A549 (cell line): ENCODE measurements around the gene ARHGEF11. TPM values are rescaled to one million over a fixed set of nuclear protein-coding genes. Genes with fewer than 3 reads are reported as not detected.
A peak's percentile ranks its signal among the peaks of the same experiment; 100 is the strongest.

Experiments used
- ATAC-seq, 2 experiments: fragments of 200-7000 bp in 1 of 2; fragments of >200 bp in 1 of 2; cut with Nextera tagmentation in 1 of 2; cut with Tn5 transposase in 1 of 2; 3 replicates each; pipeline versions ENCODE4 v1.8.0 to v1.9.1; 2018 to 2020; ENCODE audit warnings: mild to moderate bottlenecking in 1 of 2, moderate library complexity in 1 of 2
- CTCF ChIA-PET: fragments of 300-600 bp; sonication (Branson Sonifier 250); formaldehyde crosslinking; extraction: SDS; loops from one replicate; lab custom pipeline; 2021; ENCODE audit warnings: antibody characterized with exemption, inconsistent platforms; lab: Yijun Ruan, JAX
- POLR2A ChIA-PET: fragments of 350-600 bp; formaldehyde crosslinking; extraction: SDS; loops from one replicate; lab custom pipeline; 2021; ENCODE audit warnings: antibody characterized with exemption, inconsistent platforms; lab: Yijun Ruan, JAX
- DNase-seq, 2 experiments: peaks; one replicate each; pipeline versions ENCODE4 v3.0.0 to v3.0.0-alpha.2; 2011 to 2016; ENCODE audit warnings: low read depth in 1 of 2, low spot score in 1 of 2
- FAIRE-seq: peaks from 2 replicates; lab custom pipeline; 2011; peaks lifted over from hg19 to GRCh38; lab: Jason Lieb, UNC
- H3K27ac ChIP-seq, 2 experiments: fragments of >200 bp; sonication (Bioruptor Twin); formaldehyde crosslinking; 3 replicates each; pipeline ENCODE4 v1.5.1; 2016 to 2017
- H3K4me1 ChIP-seq: fragments of >200 bp; sonication (Bioruptor Twin); formaldehyde crosslinking; 3 replicates; pipeline ENCODE4 v1.6.1; 2016
- H3K4me2 ChIP-seq: fragments of >200 bp; sonication (Bioruptor Twin); formaldehyde crosslinking; 3 replicates; pipeline ENCODE4 v1.6.1; 2016
- H3K4me3 ChIP-seq: fragments of >200 bp; sonication (Bioruptor Twin); formaldehyde crosslinking; 3 replicates; pipeline ENCODE4 v1.5.1; 2016
- H3K9me3 ChIP-seq: fragments of >200 bp; sonication (Bioruptor Twin); formaldehyde crosslinking; 3 replicates; pipeline ENCODE4 v1.6.1; 2016
- BHLHE40 ChIP-seq: IDR thresholded peaks from 2 replicates; pipeline ENCODE4 v1.6.1; 2012; ENCODE audit warnings: low read depth, low read length, inconsistent platforms
- CBX2 ChIP-seq: fragments of 200-600 bp; sonication (generic); IDR thresholded peaks from 2 replicates; pipeline ENCODE4 v1.6.1; 2016; ENCODE audit warnings: low read depth, mild to moderate bottlenecking, borderline replicate concordance
- CEBPB ChIP-seq, 2 experiments: fragments of >200 bp in 1 of 2; sonication (Bioruptor Twin) in 1 of 2; formaldehyde crosslinking in 1 of 2; IDR thresholded peaks; 2 replicates each; pipeline ENCODE4 v1.6.1; 2012 to 2016
- CHD2 ChIP-seq: fragments of 150-350 bp; IDR thresholded peaks from 2 replicates; pipeline ENCODE4 v1.6.1; 2014; ENCODE audit warnings: low read length; ENCODE audit not compliant: partially characterized antibody
- EHMT2 ChIP-seq: fragments of 200-600 bp; sonication (generic); IDR thresholded peaks from 2 replicates; pipeline ENCODE4 v1.6.1; 2016; ENCODE audit warnings: antibody characterized with exemption, low read depth, mild to moderate bottlenecking, moderate library complexity
- ESRRA ChIP-seq: fragments of 150-350 bp; IDR thresholded peaks from 2 replicates; pipeline ENCODE4 v1.6.1; 2014; ENCODE audit warnings: mild to moderate bottlenecking, low read length, borderline replicate concordance
- HEYL ChIP-seq: fragments of 250-450 bp; sonication (Bioruptor Pico); IDR thresholded peaks from 2 replicates; pipeline ENCODE4 v1.8.0; 2021; ENCODE audit warnings: mild to moderate bottlenecking, moderate library complexity
- HOXB13 ChIP-seq: fragments of 250-450 bp; sonication (Bioruptor Pico); IDR thresholded peaks from 2 replicates; pipeline ENCODE4 v1.5.0; 2020; ENCODE audit warnings: low read depth, mild to moderate bottlenecking, moderate library complexity
- KDM5A ChIP-seq: fragments of 200-600 bp; sonication (generic); IDR thresholded peaks from 2 replicates; pipeline ENCODE4 v1.6.1; 2016; ENCODE audit warnings: antibody characterized with exemption, mild to moderate bottlenecking
- MYC ChIP-seq: IDR thresholded peaks from 2 replicates; pipeline ENCODE4 v1.6.1; 2012; ENCODE audit warnings: mild to moderate bottlenecking, inconsistent platforms, low read length, improper control_type of control experiment, borderline replicate concordance
- POLR2AphosphoS2 ChIP-seq: conservative IDR thresholded peaks from 2 replicates; pipeline ENCODE4 v1.6.1; 2012; ENCODE audit warnings: low read length, improper control_type of control experiment, inconsistent platforms
- RFX5 ChIP-seq: fragments of 450-650 bp; IDR thresholded peaks from 2 replicates; pipeline ENCODE4 v1.7.1; 2014; ENCODE audit warnings: antibody characterized with exemption, mild to moderate bottlenecking, moderate library complexity
- ZSCAN20 ChIP-seq: fragments of 250-450 bp; sonication (Bioruptor Pico); IDR thresholded peaks from 2 replicates; pipeline ENCODE4 v1.8.0; 2022; ENCODE audit warnings: mild to moderate bottlenecking, moderate library complexity
- WGBS: methylation state at CpG from one replicate; pipeline ENCODE4 v1.1.6; 2017; ENCODE audit errors: missing lambda C conversion rate; 5-methylcytosine and 5-hydroxymethylcytosine counted together
- polyA plus RNA-seq, 4 experiments: library from polyadenylated mRNA; depleted of rRNA in 3 of 4; stranded (reverse); fragments of >200 nt; fragmentation: RNase III in 1 of 4; extraction: RNeasy Plus Mini Kit Qiagen cat#74134 plus additional on column Dnase treatment in 1 of 4; gene quantifications; 2 replicates in 3 of 4; 3 replicates in 1 of 4; pipeline ENCODE4 v1.2.3, GENCODE V29; 2011 to 2017
- TF ChIP-seq, protein P1 (sequence below): IDR thresholded peaks from 2 replicates; pipeline ENCODE4 v1.6.1; 2012
- TF ChIP-seq, protein P2 (sequence below): IDR thresholded peaks from 2 replicates; pipeline ENCODE4 v1.6.1; 2012
- TF ChIP-seq, protein P3 (sequence below): fragments of 200-600 bp; sonication (generic); IDR thresholded peaks from 2 replicates; pipeline ENCODE4 v1.6.1; 2016; ENCODE audit warnings: antibody characterized with exemption, mild to moderate bottlenecking, moderate library complexity
- TF ChIP-seq, protein P4 (sequence below): IDR thresholded peaks from 2 replicates; pipeline ENCODE4 v1.6.1; 2012; ENCODE audit warnings: low read depth, borderline replicate concordance
- TF ChIP-seq, protein P5 (sequence below): fragments of >200 bp; sonication (Bioruptor Twin); formaldehyde crosslinking; IDR thresholded peaks from 3 replicates; pipeline ENCODE4 v1.5.1; 2016
- TF ChIP-seq, protein P6 (sequence below): fragments of 450-650 bp; IDR thresholded peaks from 2 replicates; pipeline ENCODE4 v1.6.1; 2014; ENCODE audit warnings: antibody characterized with exemption

The ARHGEF11 gene
- polyA plus RNA-seq, 2 of the 4 experiments (the other 2 are of a cell fraction), result 15.7 to 17.1 TPM

DNA sequence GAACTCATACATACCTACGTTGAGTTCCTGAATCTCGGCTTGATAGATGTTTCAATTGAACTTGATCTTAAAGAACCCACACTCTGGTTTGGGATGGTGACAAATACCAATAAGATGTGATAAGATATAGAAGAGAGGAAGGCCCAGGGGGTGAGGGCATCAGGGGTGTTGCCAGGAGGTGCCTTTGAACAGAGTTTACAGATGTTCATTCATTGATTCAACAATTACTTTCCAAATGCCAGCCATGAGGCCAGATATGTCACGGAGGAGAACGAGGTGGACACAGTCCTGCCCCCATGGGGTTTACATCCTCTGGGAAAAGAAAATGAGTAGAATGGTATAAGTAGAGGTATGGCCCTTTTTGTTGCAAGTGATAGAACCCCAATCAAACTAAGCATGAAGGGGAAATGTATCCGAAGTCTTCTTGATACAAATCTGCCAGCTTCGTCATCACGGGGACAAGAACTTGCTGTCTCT lies 124.5 kb downstream of the ARHGEF11 start:
- ATAC-seq (no peak), FAIRE-seq (no peak), DNase-seq (no peak)
- CTCF ChIA-PET, result interaction anchor here (0.6 to 11.4 kb wide), 22 partner anchors 9 to 297 kb away, joined by 3 to 341 read pairs (median 5); partner anchors contain the start of genes INSRR, NES, NTRK1 and PEAR1
- no peak overlapping the region for H3K4me3 ChIP-seq
- WGBS, result 65% methylated on average over 7 of the region's 7 CpGs
- no peaks in the 10 kb centered on the region for H3K9me3 ChIP-seq
- H3K4me2 ChIP-seq, result peak overlapping the region; percentile 91; the same call in 2 of the 3 replicates
- peaks cover 11% of the 10 kb centered on the region for H3K4me1 ChIP-seq
- TF ChIP-seq MYC (no peak), ESRRA (no peak), CHD2 (no peak), HEYL (CRISPR knock-in tag) (no peak), BHLHE40 (no peak), POLR2AphosphoS2 (no peak), KDM5A (no peak), CBX2 (no peak), HOXB13 (CRISPR knock-in tag) (no peak), CEBPB (IDR thresholded peaks at IDR 0.05) (no peak), RFX5 (no peak), ZSCAN20 (no peak), EHMT2 (no peak)
- TF ChIP-seq, protein P1, sequence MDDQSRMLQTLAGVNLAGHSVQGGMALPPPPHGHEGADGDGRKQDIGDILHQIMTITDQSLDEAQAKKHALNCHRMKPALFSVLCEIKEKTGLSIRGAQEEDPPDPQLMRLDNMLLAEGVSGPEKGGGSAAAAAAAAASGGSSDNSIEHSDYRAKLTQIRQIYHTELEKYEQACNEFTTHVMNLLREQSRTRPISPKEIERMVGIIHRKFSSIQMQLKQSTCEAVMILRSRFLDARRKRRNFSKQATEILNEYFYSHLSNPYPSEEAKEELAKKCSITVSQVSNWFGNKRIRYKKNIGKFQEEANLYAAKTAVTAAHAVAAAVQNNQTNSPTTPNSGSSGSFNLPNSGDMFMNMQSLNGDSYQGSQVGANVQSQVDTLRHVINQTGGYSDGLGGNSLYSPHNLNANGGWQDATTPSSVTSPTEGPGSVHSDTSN, result no peak
- TF ChIP-seq, protein P2, sequence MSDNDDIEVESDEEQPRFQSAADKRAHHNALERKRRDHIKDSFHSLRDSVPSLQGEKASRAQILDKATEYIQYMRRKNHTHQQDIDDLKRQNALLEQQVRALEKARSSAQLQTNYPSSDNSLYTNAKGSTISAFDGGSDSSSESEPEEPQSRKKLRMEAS, result no peak
- TF ChIP-seq, protein P3, sequence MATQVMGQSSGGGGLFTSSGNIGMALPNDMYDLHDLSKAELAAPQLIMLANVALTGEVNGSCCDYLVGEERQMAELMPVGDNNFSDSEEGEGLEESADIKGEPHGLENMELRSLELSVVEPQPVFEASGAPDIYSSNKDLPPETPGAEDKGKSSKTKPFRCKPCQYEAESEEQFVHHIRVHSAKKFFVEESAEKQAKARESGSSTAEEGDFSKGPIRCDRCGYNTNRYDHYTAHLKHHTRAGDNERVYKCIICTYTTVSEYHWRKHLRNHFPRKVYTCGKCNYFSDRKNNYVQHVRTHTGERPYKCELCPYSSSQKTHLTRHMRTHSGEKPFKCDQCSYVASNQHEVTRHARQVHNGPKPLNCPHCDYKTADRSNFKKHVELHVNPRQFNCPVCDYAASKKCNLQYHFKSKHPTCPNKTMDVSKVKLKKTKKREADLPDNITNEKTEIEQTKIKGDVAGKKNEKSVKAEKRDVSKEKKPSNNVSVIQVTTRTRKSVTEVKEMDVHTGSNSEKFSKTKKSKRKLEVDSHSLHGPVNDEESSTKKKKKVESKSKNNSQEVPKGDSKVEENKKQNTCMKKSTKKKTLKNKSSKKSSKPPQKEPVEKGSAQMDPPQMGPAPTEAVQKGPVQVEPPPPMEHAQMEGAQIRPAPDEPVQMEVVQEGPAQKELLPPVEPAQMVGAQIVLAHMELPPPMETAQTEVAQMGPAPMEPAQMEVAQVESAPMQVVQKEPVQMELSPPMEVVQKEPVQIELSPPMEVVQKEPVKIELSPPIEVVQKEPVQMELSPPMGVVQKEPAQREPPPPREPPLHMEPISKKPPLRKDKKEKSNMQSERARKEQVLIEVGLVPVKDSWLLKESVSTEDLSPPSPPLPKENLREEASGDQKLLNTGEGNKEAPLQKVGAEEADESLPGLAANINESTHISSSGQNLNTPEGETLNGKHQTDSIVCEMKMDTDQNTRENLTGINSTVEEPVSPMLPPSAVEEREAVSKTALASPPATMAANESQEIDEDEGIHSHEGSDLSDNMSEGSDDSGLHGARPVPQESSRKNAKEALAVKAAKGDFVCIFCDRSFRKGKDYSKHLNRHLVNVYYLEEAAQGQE, result no peak
- TF ChIP-seq, protein P4, sequence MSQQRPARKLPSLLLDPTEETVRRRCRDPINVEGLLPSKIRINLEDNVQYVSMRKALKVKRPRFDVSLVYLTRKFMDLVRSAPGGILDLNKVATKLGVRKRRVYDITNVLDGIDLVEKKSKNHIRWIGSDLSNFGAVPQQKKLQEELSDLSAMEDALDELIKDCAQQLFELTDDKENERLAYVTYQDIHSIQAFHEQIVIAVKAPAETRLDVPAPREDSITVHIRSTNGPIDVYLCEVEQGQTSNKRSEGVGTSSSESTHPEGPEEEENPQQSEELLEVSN, result no peak
- TF ChIP-seq, protein P5, sequence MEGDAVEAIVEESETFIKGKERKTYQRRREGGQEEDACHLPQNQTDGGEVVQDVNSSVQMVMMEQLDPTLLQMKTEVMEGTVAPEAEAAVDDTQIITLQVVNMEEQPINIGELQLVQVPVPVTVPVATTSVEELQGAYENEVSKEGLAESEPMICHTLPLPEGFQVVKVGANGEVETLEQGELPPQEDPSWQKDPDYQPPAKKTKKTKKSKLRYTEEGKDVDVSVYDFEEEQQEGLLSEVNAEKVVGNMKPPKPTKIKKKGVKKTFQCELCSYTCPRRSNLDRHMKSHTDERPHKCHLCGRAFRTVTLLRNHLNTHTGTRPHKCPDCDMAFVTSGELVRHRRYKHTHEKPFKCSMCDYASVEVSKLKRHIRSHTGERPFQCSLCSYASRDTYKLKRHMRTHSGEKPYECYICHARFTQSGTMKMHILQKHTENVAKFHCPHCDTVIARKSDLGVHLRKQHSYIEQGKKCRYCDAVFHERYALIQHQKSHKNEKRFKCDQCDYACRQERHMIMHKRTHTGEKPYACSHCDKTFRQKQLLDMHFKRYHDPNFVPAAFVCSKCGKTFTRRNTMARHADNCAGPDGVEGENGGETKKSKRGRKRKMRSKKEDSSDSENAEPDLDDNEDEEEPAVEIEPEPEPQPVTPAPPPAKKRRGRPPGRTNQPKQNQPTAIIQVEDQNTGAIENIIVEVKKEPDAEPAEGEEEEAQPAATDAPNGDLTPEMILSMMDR, result no peak
- TF ChIP-seq, protein P6, sequence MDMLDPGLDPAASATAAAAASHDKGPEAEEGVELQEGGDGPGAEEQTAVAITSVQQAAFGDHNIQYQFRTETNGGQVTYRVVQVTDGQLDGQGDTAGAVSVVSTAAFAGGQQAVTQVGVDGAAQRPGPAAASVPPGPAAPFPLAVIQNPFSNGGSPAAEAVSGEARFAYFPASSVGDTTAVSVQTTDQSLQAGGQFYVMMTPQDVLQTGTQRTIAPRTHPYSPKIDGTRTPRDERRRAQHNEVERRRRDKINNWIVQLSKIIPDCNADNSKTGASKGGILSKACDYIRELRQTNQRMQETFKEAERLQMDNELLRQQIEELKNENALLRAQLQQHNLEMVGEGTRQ, result no peak
- no peak overlapping the region; a peak in 1 of 6 replicates for H3K27ac ChIP-seq
- POLR2A ChIA-PET, result no interaction called here
